GM23338 (cell line): ENCODE measurements around the gene PTPRH.

ENCODE experiments used
- CREB1 ChIP-seq: fragments of 250-450 bp; sonication (Bioruptor Pico); IDR thresholded peaks from 2 replicates; pipeline ENCODE4 v1.5.0; 2020; ENCODE audit warnings: low read depth, mild to moderate bottlenecking, moderate library complexity
- CTCF ChIP-seq, 2 experiments: fragments of 200-600 bp in 1 of 2; sonication (generic) in 1 of 2; conservative IDR thresholded peaks; 2 replicates each; pipeline versions ENCODE4 v1.5.1 to v1.6.1; 2016 to 2017; ENCODE audit warnings: antibody characterized with exemption in 2 of 2, low read depth in 2 of 2, mild to moderate bottlenecking in 2 of 2, moderate library complexity in 1 of 2
- ETS1 ChIP-seq: IDR thresholded peaks from 2 replicates; pipeline ENCODE4 v1.6.1; 2016; ENCODE audit warnings: antibody characterized with exemption
- EZH2 ChIP-seq: fragments of 200-600 bp; sonication (generic); IDR thresholded peaks from one replicate; pipeline ENCODE4 v1.8.0; 2017; ENCODE audit warnings: antibody characterized with exemption, mild to moderate bottlenecking, low read depth; ENCODE audit not compliant: unreplicated experiment
- EZH2phosphoT487 ChIP-seq: fragments of 200-600 bp; sonication (generic); IDR thresholded peaks from one replicate; pipeline ENCODE4 v1.8.1; 2018; ENCODE audit warnings: antibody characterized with exemption; ENCODE audit not compliant: unreplicated experiment
- JUNB ChIP-seq: IDR thresholded peaks from one replicate; pipeline ENCODE4 v1.6.1; 2016; ENCODE audit warnings: antibody characterized with exemption; ENCODE audit not compliant: unreplicated experiment
- NANOG ChIP-seq: IDR thresholded peaks from 2 replicates; pipeline ENCODE4 v1.6.1; 2016; ENCODE audit warnings: antibody characterized with exemption, borderline replicate concordance
- POLR2AphosphoS5 ChIP-seq: IDR thresholded peaks from 2 replicates; pipeline ENCODE4 v1.6.1; 2016; ENCODE audit warnings: antibody characterized with exemption, low read depth
- REST ChIP-seq: IDR thresholded peaks from one replicate; pipeline ENCODE4 v1.6.1; 2018; ENCODE audit warnings: antibody characterized with exemption; ENCODE audit not compliant: unreplicated experiment
- STAT1 ChIP-seq: IDR thresholded peaks from one replicate; pipeline ENCODE4 v1.6.1; 2016; ENCODE audit warnings: antibody characterized with exemption; ENCODE audit not compliant: unreplicated experiment
- ZNF114 ChIP-seq: fragments of 250-450 bp; sonication (Bioruptor Pico); IDR thresholded peaks from 2 replicates; pipeline ENCODE4 v1.5.0; 2020; ENCODE audit warnings: mild to moderate bottlenecking, moderate library complexity
- ZNF462 ChIP-seq: fragments of 250-450 bp; sonication (Bioruptor Pico); IDR thresholded peaks from 2 replicates; pipeline ENCODE4 v1.5.0; 2020; ENCODE audit warnings: mild to moderate bottlenecking, moderate library complexity

GRCh38 chr19:55166530-55167268 lies 42.6 kb downstream of the PTPRH start, which contains the start of gene DNAAF3:
- TF ChIP-seq CTCF (conservative IDR thresholded peaks at IDR 0.05; ENCODE audit: low read depth in 2 of 2) (no peak), EZH2 (no peak), POLR2AphosphoS5 (no peak), EZH2phosphoT487 (no peak), REST (no peak), CREB1 (CRISPR knock-in tag) (no peak; the same call in none of the 2 replicates), ZNF114 (no peak), ETS1 (no peak), JUNB (no peak), STAT1 (no peak), NANOG (no peak), ZNF462 (no peak)
